Colon (tissue), 2 donors: ENCODE data around the gene ANKRA2.
"Not testable (repeated sequence)": the region's sequence is repeated elsewhere in the genome, so short reads cannot be mapped to it uniquely, and the experiment has no call there.

ENCODE experiments used
- FAIRE-seq: peaks from 2 replicates; lab custom pipeline; 2012; peaks lifted over from hg19 to GRCh38; lab: Jason Lieb, UNC
- donor health status: control.
- donor health status: control.

ANKRA2 gene

DNA sequence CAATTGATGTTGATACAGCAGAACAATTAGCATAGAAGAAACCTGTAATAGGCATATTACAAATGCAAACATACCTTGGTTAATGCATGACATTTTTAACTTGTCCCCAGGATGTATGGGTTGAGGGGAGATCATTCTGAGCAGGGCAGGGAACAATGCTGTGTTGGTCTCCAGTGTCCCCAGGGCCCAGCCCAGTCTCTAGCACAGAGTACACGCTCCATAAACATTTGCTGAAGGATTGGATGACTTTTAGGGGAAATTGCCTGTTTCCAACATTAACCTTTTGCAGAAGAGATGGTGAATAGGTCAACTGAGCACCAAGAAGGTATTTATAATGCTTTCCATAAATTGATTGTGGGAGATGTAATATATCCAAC lies 20.0 kb downstream of the ANKRA2 start:
- no peak for FAIRE-seq

GRCh38 chr5:73544429-73545402 lies 20.7 kb downstream of the ANKRA2 start:
- no peak for FAIRE-seq

DNA sequence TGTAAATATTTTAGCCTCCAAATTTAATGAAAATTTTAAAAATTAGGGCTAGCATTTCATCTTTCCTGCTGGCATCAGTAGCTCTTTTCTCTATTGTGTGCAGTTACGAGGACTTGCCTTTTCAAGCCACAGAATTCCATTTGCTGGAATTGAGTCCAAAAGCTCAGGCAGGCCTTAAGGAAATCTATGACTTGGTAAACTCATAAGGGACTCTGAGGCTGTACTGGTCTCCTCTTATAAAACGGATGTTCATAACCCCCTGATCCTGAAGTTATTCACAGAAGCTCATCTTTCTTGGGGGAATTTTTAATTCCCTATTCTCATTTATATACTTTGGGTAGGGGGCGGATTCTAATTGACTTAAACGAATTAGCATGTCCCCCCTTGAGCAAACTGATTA lies 23.4 kb downstream of the ANKRA2 start:
- no peak for FAIRE-seq

DNA sequence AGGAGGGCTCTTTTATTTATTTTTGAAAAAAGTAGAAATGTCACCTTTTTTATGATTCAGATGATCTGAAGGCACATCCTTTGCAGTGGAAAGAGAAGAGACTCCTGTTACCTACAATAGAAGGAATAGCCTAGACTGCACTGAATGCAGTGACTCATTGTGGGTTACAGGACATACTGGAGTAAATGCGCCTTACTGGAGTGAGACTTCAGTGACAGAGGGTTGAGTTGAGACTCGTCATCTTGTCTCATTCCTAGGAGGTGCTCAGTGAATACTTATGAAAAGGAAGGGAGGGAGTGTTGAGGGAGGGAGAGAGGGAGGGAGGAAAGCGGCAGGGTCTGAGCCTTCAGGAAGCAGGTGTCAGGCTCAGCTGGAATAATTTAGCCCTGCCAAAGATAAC lies 25.2 kb downstream of the ANKRA2 start:
- no peak for FAIRE-seq

- no peak for FAIRE-seq
Observed at GRCh38 chr5:73539730-73540129, 25.7 kb downstream of the ANKRA2 start.

DNA sequence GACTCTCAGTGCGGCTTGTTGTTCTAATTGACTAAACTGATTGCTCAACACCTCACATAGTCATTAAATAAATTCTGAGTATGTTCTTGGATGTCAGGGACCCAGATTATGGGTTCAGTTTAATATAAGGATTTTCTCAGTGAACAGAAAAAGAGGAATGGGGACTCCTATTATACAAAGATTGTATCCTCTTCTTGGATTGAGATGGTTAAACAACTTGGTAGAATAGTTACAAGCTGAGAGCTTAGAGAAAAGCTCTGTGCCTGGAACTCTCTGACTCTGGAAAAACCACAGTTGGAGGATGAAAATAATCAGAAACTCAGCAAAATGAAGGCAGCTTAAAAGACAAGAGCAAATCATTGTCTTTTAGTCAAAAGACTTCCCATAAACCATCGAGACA lies 30.5 kb downstream of the ANKRA2 start:
- no peak for FAIRE-seq

DNA sequence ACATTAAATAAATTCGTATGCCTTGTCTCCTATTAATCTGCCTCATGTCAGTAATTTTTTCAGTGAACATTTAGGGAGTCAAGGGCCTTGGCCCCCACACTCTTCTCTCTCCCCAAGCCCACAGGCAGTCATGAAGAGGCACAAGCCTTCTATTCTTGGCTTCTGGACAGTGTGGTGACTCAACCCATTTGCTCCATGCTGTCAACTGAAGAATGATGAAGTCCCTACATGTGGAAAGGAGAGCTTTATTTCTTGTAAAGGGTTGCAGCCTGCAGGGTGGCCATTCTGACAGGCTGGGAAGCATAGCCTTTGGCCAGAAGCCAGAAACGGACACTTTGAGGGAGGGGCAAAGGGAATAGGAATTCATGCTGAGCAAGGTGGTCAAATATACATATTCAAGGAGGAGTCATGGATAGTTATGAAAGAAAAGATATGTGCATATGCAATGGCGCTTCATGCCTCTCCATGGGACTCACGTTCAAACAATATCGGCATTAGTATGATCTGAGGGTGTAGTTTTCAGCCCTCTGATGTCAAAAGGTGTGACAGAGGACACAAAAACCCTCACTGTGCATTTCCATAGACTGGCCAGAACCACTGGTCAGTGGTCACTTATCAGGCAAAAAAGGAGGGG lies 31.3 kb downstream of the ANKRA2 start:
- no peak for FAIRE-seq

DNA sequence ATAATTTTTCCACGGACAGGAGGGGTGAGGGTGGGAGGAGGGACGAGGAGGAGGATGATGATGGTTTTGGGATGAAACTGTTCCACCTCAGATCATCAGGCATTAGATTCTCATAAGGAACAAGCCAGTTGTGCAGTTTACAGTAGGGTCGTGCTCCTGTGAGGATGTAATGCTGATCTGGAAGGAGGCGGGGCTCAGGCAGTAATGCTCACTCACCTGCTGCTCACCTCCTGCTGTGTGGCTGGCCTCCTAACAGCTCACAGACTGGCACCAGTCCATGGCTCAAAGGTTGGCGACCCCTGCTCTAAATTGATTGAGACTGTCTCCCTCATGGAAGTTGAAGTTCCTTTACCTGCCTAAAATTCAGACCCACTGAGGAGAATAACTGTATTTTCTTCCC lies 33.2 kb downstream of the ANKRA2 start:
- no peak for FAIRE-seq

- FAIRE-seq: no peak
Observed at GRCh38 chr5:73531356-73531755, 34.1 kb downstream of the ANKRA2 start.

GRCh38 chr5:73529081-73529480 lies 36.4 kb downstream of the ANKRA2 start:
- FAIRE-seq: no peak

- FAIRE-seq: no peak
Observed at GRCh38 chr5:73528248-73528647, 37.2 kb downstream of the ANKRA2 start.

DNA sequence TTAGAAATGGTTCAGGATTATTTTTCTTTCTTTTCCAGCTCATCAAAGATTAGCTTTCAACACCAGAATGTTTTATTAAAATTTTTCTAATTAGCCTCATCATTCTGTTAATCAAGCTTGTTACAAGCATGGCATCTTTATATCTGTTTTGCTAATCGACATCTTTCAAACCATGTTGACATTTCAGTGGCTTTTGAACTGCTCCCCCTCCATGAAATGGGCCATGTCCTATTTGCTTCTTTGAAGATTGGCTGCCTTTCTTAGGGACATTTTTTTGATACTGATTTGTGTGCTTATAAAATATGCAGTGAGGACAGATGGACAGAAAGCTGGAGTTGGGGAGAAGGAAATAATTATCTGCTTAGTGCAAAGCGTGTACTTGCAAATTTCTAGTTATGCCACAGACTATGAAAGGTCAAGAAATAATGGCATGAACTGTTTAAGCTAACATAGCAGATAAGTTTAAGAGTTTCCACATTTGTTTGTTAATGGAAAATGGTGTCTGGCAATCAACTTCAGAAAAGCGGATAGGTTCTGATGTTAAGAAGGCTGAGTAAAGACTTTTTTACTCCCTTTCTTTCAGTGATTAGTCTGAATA lies 39.7 kb downstream of the ANKRA2 start:
- no peak for FAIRE-seq

- FAIRE-seq: no peak
Observed at GRCh38 chr5:73523861-73524260, 41.6 kb downstream of the ANKRA2 start.

DNA sequence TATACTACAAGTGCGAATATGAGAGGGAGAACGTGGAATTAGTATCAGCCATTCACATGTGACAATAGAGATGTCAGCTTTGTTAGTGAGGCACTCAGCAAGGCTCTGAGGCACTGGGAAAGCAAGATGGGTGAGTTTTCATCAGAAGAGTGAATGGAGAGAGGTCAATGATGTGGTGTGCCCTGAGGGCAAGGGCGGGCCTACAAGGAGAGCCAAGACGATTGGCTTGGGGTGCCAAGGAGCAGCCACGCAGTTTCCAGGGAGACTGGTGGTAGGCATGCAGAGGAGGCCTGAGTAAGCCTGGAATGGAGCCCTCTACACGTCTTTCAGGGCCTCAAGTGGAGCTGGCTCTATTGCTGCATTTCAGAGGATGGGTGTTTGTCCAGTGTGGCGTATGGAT lies 42.5 kb downstream of the ANKRA2 start:
- FAIRE-seq: no peak

GRCh38 chr5:73519531-73520283 lies 45.7 kb downstream of the ANKRA2 start:
- FAIRE-seq: no peak

DNA sequence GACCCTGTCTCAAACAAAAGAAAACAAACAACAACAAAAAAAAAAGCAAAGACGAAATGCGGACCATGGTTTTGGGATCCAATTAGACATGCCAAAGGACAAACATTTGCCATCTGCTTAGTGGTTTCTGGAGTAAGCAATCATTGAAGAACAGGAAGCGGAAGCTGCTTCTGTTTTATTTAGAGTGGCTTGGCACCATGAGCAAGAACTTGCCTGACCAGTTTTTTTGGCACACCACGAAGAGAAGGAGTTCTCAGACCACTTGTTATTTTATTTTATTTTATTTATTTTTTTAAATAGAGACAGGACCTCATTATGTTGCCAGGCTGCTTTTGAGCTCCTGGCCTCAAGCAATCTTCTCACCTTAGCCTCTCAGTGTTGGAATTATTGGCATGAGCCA lies 50.2 kb downstream of the ANKRA2 start:
- FAIRE-seq: no peak

DNA sequence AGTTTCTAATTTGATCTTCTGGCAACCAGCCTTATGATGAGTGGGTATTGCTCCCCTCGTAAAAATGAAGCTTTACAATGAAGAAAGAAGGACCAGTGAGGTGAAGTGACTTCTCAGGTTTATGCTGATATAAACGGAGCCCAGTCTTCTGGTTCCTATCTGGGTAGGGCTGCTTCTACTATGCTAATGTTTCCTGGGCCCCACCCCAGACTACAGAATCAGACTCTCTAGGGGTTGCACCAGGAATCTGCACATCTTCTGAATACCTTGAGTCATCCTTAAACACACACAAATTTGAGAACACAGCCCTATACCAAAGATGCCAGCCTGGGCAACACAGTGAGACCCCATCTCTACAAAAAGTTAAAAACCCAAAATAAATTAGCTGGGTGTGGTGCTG lies 51.0 kb downstream of the ANKRA2 start:
- FAIRE-seq: no peak

GRCh38 chr5:73513996-73514395 lies 51.4 kb downstream of the ANKRA2 start:
- FAIRE-seq: no peak

DNA sequence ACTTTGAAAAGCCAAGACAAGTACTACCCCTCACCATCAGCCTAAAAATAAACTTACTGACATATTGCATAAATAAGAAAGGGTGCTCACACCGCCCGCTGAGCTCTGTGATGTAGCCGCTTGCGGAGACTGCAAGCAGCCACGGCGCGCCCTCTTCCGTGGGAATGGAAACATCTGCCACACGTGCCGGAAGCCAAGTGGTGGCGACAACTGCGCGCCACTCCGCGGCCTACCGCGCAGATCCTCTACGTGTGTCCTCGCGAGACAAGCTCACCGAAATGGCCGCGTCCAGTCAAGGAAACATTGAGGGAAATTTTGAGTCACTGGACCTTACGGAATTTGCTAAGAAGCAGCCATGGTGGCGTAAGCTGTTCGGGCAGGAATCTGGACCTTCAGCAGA lies 56.9 kb downstream of the ANKRA2 start:
- FAIRE-seq: not testable (repeated sequence)

DNA sequence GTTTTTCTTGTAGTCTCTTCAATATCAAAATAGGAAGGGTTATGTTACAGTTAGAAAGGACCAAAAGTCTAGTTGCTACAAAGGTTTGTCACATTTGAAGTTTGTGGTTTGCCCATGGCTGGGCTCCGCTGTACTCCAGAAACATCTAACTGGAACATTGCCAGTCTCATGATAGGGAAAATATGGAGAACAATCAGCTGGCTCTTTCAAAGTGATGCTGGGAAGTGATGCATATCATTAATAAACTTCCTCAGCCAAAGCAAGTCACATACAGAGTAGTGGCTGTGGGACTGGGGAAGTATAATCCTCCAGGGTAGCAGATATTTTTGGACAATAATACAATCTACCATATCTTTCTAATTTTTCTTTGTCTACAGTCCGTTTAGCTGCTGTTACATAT lies 58.4 kb downstream of the ANKRA2 start:
- FAIRE-seq: no peak

DNA sequence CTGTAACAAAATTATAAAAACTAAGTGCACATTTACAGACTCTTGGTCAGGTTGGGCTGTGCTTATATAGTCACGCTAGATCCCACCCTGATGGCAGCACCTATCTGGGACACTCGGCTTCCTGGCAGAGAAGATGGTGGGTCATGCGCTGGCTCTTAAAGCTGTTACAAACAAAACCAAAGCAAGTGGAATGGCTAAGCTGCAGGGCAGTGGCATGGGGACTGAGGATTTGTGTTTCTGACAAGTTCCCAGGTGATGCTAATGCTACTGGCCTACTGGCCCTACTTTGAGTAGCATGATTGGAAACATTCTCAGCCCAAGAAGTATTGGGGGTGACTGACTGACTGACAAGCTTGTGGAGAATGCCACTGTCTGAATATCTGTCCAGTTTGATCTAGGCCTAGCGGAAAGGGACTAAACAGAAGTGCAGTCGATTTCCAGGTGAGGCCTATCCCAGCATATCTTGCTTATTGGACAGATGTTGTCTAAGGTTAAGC lies 58.9 kb downstream of the ANKRA2 start:
- no peak for FAIRE-seq
